NK-92 treated with Interleukin-12 subunit alpha and Interleukin-12 subunit beta, amount 100 ng/mL, for 24 hours (cell line): ENCODE measurements around the gene STK40.

Source experiments
- DNase-seq: peaks from one replicate; lab custom pipeline; 2025; lab: John Stamatoyannopoulos, UW

The STK40 gene

DNA sequence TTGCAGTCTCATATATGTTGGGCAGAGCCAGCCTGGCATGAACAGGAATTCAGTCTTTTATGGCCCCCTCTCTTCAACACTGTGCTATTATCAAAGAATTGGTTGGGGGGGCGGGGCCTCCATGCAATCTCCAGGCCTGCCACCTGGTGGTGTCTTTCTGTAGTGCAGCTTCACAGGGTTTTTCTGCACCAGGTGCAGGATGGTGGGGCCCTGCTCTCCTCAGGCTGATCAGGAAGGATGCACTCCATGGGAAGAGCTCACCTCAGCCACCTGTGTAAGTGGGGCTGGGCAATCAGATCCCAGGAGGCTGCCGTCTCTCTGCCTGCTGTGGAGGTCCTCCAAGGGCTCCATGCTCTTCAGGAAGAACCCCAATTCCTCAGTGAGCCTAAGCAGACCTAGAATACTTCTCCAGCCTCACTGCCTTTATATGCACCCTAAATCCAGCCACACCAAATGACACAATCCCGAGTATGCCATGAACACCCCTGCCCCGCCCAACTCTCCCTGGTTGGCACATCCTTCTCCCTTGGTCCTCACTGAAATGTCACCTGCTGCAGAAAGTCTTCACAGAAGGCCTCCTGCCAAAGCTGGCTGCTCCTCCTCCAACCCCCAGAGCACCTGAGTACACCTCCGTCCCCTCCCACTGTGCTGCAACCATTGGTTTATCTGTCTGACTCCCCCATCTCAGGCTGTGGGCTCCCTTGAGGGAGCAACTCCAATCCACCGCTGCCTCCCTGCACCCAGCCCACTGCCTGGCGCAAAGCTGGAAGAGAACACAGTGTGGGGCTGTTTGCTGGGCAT lies 16.5 kb downstream of the STK40 start:
- DNase-seq, result peak; percentile 58

DNA sequence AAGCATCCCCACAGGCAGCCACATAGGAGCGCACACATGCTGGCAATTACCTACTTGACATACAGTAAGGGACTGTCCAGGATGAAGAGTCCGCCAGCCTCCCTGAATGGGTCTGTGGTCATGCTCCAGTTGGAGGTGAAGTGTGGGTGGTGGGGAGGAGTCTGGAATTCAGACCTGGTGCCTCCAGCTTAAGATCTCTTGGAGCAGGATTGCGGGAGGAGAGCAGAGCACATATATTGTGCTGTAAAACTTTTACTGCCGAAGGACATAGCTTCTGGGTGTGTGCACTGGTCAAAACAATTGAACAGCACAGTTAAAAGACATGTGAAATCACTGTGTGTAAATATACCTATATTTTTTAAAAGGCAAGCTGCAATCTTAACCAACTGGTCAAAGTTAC lies 17.9 kb downstream of the STK40 start:
- DNase-seq, result no peak

DNA sequence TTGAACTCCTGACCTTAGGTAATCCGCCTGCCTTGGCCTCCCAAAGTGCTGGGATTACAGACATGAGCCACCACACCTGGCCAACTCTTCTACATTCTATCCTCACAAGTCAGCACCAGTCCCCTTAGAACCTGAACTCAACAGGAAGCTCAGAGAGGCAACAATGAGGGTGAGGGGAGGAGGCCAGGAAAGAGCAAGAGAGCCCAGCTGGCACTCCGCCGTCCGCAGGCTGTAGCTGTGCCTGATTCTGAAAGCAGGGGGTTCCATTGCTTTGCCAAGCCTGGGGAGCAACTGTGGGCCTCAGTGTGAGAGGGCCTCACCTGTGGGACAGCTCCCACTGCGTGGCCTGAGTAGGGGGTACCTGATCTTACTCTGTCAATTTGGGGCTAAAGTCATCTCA lies 18.7 kb downstream of the STK40 start:
- DNase-seq, result no peak

DNA sequence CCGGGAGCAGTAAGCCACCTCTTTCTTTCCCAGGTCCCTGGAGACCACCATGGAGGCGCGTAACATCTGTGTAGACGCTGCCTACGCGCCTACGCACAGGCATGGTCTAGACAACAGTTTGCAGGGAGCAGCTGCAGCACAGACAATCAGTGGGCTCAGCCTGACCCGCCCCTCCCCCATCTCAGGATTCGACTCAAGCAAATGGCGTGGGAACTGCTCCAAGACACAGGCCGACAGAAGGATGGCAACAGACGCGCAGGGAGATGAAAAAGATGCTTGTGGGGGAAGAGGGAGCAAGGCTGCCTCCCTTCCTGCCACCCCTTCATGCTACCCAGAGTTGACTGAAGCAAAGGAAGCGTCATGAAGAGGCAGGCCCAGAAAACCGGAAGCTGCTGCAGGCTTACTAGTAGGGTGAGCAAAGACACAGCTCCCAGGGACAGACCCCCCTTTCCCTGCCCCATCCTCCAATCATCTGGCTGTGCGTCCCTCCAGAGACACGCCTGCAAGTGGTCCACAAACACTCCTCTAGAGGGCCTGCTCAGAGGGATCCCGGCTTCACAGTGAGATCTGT lies 19.5 kb downstream of the STK40 start:
- no peak for DNase-seq

DNA sequence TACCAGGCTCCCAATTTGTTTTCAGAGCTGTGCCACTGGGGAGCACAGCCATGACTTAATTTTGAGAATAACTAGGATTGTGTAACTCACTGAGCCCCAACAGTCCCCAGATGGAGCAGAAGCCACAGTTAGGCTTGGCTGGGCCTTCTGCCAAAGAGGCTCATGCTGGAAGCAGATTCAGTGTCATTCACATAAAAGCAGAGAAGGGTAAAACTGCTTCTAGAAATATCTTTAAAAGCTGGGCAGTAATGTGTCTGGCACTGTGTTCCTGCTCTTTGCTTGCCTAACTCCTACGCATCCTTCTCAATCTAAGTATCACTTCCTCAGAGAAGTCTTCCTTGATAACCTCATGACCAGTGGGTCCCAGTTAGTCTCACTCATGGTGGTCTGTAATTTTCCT lies 20.3 kb downstream of the STK40 start:
- DNase-seq, result no peak

DNA sequence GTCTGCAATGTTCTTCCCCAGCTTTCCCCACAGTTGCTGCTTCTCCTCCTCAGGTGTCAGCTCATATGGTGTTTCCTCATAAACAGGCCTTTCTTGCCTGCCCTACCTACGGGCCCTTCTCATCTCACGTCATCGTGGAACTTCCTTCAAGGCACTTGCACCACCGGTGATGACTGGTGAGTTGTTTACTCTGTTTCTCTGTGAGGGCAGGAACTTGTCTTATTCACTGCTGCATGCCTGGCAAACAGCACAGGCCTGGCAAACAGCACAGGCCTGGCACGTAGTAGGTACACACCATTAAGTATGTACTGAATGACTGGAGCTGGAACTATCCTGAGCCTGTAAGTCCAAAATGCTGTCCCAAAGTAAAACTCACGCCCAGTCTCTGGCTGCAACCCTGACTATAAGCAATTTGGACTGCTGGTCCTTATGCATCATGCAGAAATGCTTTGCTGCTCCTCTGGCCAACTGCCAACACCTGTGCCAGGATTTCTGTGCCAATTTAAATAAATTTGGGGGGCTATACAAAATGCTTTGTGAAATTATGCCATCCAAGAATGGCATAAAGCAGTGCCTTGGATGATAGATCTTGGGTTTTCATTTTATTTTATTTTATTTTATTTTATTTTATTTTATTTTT lies 25.7 kb downstream of the STK40 start:
- no peak for DNase-seq

DNA sequence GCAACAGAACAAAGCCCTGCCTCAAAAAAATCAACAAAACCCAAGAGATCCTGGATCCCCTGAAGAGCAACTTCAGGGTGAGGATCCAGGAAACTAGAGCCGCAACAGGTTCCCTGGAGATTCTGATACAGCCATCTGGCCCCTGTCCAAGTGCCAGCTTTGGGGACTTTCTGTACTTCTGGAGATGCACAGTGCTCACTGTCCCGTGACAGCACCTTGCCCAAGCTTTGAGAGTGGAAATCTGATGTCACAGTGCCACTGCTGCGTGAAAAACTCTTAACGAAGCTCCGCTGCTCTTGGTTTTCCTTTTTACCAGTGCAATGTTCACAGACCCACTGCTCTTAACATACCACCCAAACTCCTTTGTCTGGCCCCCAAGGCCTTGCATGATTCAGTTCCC lies 26.3 kb downstream of the STK40 start:
- no peak for DNase-seq

DNA sequence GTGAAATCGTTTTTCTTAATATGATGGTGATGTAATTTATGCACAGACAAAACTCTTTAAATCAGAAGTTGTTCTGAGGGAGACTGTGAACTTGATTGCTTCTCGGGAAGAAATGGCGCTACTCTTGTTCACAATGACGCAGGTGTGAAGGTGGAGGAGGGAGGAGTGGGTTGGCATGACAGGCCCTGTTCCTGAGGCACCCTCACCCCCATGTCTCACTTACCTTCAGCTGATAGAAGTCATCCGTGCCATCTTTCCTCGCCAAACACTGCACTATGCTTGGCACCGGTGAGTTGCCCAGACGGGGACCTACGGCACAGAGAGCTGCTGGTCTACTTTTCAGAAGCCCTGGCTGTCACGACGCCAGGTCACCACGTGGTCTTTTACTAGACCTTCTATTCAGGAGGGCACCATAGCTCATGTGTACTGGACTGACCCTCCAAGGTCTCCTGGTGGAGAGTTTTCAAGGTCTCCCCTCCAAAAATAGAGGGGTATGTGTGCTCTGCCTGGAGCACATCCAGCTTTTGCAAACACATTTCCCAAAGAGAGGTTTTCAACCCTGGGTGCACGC lies 27.1 kb downstream of the STK40 start:
- DNase-seq, result no peak

DNA sequence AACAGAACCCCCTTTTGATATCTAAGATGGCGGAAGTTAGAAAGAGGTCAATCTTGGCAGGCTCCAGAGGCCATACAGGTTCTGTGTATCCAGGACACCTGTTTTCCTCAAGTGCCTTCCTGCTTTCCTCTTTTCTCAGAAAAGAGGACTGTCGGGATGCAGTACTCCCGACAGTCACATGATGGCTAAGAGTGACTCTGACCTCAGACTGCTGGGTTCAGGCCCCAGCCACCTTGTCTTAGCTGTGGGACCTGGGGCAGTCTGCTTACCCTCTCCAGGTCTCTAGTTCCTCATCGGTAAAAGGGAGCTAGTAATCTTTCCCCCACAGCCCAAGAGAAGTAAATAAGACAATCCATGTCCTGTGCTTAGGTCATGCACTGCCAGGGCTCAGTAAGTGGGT lies 29.9 kb downstream of the STK40 start:
- DNase-seq, result no peak

DNA sequence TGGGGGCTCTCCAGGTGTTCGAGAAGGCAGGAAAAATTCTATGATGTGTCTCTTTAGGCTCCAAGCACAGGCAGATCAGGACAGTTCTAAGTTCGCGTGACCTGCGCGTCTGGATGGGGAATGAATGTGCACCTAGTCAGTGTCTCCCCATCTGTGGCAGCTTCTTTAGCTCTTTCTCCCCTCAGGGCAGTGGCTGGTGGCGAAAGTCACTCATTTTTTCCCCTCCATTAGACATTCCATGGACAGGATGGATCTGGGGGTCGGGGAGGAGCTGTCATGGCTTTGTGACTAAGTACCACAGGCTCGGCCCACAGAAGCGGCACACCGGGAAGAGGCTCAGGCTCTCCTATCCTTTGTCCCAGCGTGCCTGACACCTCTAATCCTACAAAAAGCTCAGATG lies 31.2 kb downstream of the STK40 start:
- no peak for DNase-seq

DNA sequence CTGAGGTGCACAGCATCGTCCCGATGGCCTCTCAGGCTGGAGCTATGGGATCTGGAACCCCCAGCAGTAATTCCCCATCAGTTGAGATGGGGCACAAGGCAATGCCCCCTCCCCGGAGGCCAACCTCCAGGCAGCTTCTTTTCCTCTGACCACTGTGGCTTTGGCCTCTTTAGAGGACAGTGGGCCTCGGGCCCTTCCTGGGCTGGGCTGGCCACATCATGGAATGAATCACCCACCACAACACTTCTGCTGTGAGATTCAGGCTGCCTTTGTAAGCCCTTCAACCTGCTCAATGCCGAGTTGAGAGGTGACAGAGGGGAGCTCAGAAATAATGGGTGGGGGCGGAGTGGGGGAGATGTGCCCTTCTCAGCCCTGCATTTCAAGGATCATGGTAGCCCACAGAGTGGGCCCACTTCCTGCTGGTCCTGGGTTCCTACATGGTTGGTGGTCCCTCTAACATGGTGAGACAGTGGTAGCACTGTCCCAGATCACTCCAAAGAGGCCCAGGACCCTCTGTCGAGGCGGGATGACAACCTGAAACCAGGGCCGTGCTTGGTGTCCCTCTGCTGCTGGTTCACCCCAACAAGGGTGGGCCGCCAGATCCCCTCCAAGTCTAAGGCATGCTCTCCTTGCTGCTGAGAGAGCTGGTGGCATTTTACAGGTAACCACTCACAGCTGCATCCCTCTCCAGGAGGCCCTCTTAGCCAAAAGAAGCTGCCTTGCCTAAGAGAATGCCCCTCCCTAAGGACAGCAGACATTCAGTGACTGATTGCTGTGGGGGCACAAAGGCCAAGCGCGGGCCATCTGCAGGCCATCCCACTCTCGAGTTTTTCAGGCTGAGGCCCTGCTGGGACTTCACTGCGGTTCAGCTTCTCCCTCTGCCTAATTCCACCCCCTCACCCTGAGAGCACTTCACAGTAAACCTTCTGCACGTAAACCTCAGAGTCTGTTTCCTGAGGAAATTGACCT lies 32.5 kb downstream of the STK40 start:
- DNase-seq, result no peak

DNA sequence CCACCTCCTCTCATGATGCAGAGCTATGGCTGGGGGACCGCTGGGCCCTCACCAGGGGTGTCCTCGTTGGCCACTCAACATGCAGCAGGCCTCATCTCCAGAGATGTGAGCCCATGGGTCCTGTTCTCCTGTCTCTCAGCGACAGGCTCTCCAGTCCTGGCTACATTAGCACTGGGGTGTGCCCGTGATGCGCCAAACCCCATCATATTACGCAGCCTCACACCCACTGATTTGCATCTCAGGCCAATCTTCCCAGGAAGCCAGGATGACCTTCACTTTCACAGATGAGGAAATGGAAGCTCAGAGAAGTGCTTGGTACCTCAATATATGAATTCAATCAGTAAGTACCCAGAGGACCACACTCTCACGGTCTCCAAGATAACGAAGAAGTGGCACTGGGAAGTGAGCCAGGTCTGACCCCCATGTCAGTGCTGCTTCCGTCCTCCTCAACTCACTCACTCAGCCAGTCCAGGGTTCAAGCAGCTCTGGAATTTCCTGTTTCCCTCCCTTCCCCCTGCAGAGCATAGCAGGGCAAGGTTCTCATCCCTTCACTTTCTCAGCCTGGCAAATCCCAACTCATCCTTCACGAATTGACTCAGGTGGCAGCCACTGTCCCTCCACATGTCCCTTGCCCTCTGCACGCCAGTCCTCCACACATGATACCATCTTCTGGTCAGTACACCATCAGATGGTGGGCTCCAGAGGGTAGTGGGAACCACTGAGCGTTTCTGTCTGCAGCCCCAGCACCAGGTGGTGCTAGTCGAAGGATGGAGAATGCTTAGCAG lies 33.4 kb downstream of the STK40 start:
- DNase-seq, result no peak

DNA sequence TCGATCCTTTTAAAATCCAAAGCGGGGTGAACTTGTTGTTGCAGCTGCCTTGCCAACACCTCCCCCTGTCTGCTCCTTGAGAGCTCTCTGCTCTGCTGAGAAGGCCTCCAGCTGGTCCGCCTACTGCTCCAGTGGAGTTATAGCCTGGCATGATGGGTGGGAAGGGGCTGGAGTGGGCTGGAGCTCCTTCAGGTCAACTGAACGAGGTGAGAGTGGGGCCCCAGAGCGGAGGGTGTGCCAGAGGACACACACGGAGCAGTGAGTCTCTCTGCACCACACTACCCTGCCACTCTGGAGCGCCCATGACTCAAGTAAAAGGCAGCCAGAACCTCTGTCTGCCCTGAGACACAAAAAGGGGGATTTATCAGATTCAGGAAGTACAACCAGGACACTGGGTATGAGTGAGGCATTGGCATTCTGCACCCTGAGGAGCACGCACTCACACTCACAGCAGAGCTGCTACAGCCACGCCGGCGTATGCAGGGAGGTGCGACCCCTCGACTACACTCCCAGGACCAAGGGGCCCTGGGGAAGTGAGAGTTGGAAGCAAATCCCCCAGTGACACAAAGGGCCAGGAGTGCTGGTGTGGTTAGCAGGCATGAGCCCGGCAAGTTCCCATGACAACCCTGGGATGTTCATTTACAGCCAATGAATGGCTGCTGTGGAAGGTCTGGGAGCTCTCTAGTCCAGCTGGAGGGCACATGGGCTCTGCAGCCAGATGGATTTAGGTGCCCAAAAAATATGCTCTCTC lies 34.3 kb downstream of the STK40 start:
- DNase-seq, result no peak

DNA sequence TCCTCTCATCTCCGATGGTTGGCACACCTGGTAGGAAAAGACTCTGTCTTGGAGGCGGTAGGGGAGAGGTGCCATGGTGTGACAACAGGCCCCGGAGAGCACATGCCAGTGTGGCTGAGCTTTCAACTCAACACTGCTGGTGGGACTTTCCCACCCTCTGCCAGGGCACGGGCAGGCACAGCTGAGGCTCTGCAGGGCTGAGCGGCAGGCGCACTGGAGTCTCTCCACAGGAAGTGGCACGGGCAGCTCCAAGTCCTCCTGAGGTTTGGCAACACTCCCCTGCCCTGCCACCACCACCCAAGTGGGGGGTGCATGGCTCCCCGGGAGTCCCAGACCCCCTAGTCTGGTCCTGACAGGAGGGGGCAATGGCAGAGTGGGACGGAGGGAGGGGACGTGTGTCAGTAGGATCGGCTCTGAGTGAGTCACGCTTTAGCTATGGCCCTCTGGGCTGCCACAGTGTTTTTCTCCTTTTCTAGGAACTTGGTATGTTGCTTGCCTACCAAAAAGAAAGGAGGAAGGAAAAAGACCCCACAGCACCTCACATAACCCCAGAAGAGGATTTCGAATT lies 35.0 kb downstream of the STK40 start:
- DNase-seq, result no peak

DNA sequence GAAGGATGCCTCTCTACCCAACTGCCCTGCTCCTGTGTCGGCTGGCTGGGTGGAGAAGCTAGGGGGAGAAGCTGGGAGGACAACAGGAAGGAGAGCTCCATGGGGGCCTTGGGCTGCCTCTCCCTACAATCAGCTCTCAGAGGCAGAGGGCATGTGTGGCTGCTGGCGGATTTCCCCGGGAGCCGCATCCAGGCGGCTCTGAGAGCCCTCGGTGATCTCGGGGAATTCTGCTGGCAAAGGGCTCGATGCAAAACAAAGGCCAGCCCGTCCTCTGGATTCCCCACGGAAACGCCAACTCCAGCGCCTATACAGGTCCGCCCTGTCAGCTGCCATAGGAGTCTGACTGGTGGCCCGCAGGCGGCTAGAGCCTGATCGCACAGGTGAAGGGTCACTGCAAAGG lies 35.9 kb downstream of the STK40 start:
- no peak for DNase-seq

DNA sequence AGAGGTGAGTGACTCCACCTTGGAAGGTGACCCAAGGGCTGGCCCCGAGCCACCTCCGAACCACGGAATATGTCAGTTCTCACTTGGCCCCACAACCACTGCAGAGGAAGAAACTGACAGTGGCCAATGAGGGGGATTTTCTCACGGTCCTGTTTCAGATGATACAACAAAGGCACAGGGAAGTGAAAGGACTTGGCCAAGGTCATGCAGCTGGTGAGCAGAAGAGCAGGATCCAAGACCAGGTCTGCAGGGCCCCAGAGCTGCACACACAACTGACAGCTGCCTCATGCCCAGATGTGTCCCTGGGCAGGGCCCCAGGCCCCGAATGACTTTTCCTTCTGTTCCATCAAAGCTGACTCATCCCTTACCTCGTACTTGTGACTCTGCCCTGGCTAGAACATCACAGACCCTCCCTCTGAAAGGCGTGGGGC lies 36.5 kb downstream of the STK40 start:
- no peak for DNase-seq

DNA sequence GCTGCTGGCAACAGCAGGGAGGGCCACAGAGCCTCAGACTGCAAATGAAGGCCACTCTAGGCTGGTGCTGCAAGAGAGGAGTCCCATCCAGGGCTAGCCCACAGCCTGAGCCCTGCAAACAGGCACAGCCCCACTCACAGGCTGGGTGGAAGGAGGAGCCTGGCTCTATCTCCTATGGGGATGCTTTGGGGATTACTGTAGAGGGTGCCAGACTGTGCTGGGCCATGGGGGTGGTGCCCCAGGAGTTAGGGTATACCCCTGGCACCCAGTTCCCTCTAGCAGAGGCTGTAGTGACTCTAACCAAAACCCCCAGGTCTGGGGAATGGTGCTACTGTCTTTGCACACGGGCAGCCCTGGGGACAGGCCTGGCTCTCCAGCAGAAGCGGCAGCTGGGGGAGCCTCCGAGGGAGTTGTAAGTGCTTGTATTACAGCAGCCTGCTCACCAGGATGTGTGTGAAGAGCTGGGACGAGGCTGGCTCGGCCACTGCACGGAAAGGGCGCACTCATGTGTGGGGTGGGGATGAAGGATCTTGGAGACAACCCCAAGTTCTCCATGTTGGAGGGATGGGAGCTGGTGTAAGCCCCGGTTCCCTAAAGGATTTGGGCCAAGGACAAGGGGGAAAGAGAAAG lies 38.9 kb downstream of the STK40 start:
- DNase-seq, result no peak

DNA sequence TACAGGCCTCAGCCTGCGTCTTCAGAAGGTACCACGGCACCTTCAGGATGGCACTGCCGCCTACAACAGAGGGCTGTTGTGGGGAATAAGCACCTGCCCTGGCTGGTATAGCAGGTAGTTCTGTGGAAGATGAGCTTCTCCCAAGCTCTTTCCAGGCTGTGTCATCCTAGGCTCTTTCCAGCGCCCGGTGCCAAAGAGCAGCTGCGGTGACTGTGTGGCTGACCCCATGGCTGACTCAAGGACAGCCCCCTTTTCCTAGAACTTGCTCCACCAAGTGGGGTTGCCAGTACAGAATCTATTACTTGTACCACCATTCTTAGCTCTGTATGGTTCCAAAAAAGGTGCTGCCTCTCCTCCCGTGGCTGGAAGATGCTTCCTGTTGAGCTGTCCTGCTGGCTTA lies 40.4 kb downstream of the STK40 start:
- DNase-seq, result no peak

DNA sequence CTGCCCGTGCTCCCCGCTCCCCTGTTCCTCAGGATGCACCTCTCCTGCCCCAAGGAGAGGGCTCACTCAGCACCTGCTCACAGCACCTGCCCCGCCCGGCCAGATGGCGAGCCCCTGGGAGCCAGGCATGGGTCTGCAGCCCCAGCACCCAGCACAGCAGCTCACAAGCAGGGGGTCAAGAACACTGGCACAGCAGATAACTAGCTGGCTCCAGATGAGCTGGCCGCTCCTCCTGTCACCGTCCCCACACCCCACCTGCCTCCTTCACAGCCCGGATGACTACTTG lies 41.4 kb downstream of the STK40 start:
- no peak for DNase-seq
